Posterior vena cava (tissue), 2 donors: ENCODE measurements around the gene SPDYC. TPM values are rescaled to one million over a fixed set of nuclear protein-coding genes. Genes with fewer than 3 reads are reported as not detected.
"Not testable (repeated sequence)": the region's sequence is repeated elsewhere in the genome, so short reads cannot be mapped to it uniquely, and the experiment has no call there.

Experiments
- DNase-seq: peaks from one replicate; pipeline ENCODE4 v3.0.0-alpha.2; 2020; ENCODE audit warnings: low spot score
- intact Hi-C, 2 donors: fragments of 100-400 bp; cut with DNase I; formaldehyde crosslinking; loops; one replicate each; pipeline versions ENCODE4 v1.14.1 to v1.14.2; 2022 to 2023
- total RNA-seq, 2 donors: library from RNA; stranded (reverse); fragmentation: NEBNext Ultra II Directional; extraction: Animal tissue kit (Norgen Biotek cat#: 25700); gene quantifications; one replicate each; pipeline ENCODE4 v1.2.1, GENCODE V29; 2021
- donor health status: DM: yes; HTN: yes; CAD: no.
- donor health status: DM: yes; HTN: yes; CAD: no.

SPDYC gene
- total RNA-seq, 2 donors from 2014 or later, result not detected

GRCh38 chr11:65132988-65133700 lies 36.9 kb upstream of the SPDYC start:
- intact Hi-C loops, result loop anchor here in 1 of 2 donors (5.0 kb wide), 1 partner anchor 49 kb away; the partner anchor contains the start of gene CAPN1
- DNase-seq, result peak; percentile 78

GRCh38 chr11:65133724-65134123 lies 36.3 kb upstream of the SPDYC start:
- intact Hi-C loops, result loop anchor here in 1 of 2 donors (5.0 kb wide), 1 partner anchor 49 kb away; the partner anchor contains the start of gene CAPN1

GRCh38 chr11:65134240-65134951 lies 35.6 kb upstream of the SPDYC start, which contains the start of gene SYVN1:
SYVN1 (minus strand) TSS chr11:65134519; CDS start chr11:65133601, 918 bp downstream.
- intact Hi-C loops, result loop anchor here in 1 of 2 donors (5.0 kb wide), 1 partner anchor 48 kb away; the partner anchor contains the start of gene CAPN1
- DNase-seq, result peak; percentile 97

More at GRCh38 chr11:65133724-65134123, 36.3 kb upstream of the SPDYC start:
- DNase-seq, result peak; percentile 91

GRCh38 chr11:65134952-65135632 lies 34.9 kb upstream of the SPDYC start:
- intact Hi-C loops, result loop anchor here (5.0 kb wide), 1 partner anchor 47 kb away; the partner anchor contains the start of gene CAPN1 (in 2 of the 2)
- peak; percentile 94 for DNase-seq

- DNase-seq, result no peak
- intact Hi-C loops, result loop anchor here in 1 of 2 donors (5.0 kb wide), 1 partner anchor 47 kb away; the partner anchor contains the start of gene CAPN1
Observed at GRCh38 chr11:65135633-65136145, 34.3 kb upstream of the SPDYC start.

GRCh38 chr11:65136515-65137096 lies 33.4 kb upstream of the SPDYC start:
- intact Hi-C loops, result loop anchor here in 1 of 2 donors (5.0 kb wide), 1 partner anchor 46 kb away; the partner anchor contains the start of gene CAPN1
- DNase-seq, result no peak

GRCh38 chr11:65141896-65142494 lies 28.0 kb upstream of the SPDYC start:
- intact Hi-C loops, result no loop called here
- no peak for DNase-seq

GRCh38 chr11:65147352-65148075 lies 22.5 kb upstream of the SPDYC start:
- intact Hi-C loops, result no loop called here
- no peak for DNase-seq

- intact Hi-C loops, result no loop called here
- DNase-seq, result no peak
Observed at GRCh38 chr11:65148657-65149056, 21.4 kb upstream of the SPDYC start.

- DNase-seq, result not testable (repeated sequence)
Observed at GRCh38 chr11:65150131-65150508, 19.9 kb upstream of the SPDYC start.

GRCh38 chr11:65150509-65151299 lies 19.3 kb upstream of the SPDYC start:
- DNase-seq, result peak; percentile 94
- intact Hi-C loops, result no loop called here

More at GRCh38 chr11:65150131-65150508, 19.9 kb upstream of the SPDYC start:
- intact Hi-C loops, result not testable (repeated sequence)

- intact Hi-C loops, result no loop called here
- DNase-seq, result no peak
Observed at GRCh38 chr11:65151331-65151899, 18.6 kb upstream of the SPDYC start.

GRCh38 chr11:65152122-65152521 lies 17.9 kb upstream of the SPDYC start:
- no peak for DNase-seq
- intact Hi-C loops, result no loop called here

GRCh38 chr11:65156256-65156655 lies 13.8 kb upstream of the SPDYC start:
- DNase-seq, result no peak
- intact Hi-C loops, result no loop called here

GRCh38 chr11:65156926-65157325 lies 13.1 kb upstream of the SPDYC start:
- intact Hi-C loops, result no loop called here
- no peak for DNase-seq

GRCh38 chr11:65157336-65157735 lies 12.7 kb upstream of the SPDYC start:
- intact Hi-C loops, result no loop called here
- no peak for DNase-seq

- DNase-seq, result no peak
- intact Hi-C loops, result no loop called here
Observed at GRCh38 chr11:65159012-65159411, 11.0 kb upstream of the SPDYC start.
